ENCODE data around the gene MYMK.

MYMK gene

DNA sequence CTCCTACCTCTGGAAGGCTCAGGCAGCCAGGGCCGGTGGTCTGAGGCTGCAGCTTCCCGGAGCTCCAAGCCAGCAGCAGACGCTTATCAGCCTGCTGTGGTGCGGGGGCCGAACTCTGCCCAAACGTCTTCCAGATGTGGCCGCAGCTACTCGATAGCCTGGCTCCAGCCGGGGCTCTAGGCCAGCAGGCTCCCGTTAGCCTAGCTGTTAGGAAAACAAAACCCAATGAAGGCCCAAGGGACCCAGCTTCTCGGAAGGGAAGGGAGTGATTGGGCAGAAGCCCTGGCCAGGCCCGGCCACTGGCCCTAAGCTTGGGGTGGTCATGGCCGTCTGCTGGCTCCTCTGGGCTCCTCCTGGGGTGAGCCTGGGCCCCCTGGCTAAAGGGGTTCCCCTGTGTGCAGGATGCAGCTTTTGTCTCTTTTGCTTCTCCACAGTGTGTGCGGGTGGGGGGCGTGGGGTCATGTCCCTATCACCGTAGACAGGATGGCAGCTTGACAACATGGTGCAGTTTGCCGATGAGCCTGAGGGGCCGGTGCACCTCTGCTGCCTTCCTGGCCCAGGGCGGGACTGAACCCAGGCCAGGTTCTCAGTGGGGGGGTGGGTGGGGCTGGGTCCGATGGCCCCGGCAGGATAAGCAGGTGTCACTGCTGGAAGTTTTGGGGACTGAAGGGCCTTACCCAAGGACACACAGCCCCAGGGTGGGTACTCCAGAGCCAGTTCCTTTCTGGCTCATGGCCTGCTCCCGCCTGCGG, 18.7 kb downstream of the MYMK start:
- in situ Hi-C loops (cut with HindIII; ENCODE audit: low sequenced_read_pairs) = no loop called here
- no peak overlapping the region for H3K4me3 ChIP-seq (ENCODE audit: low read depth, low read length)
- TF ChIP-seq, protein P1, sequence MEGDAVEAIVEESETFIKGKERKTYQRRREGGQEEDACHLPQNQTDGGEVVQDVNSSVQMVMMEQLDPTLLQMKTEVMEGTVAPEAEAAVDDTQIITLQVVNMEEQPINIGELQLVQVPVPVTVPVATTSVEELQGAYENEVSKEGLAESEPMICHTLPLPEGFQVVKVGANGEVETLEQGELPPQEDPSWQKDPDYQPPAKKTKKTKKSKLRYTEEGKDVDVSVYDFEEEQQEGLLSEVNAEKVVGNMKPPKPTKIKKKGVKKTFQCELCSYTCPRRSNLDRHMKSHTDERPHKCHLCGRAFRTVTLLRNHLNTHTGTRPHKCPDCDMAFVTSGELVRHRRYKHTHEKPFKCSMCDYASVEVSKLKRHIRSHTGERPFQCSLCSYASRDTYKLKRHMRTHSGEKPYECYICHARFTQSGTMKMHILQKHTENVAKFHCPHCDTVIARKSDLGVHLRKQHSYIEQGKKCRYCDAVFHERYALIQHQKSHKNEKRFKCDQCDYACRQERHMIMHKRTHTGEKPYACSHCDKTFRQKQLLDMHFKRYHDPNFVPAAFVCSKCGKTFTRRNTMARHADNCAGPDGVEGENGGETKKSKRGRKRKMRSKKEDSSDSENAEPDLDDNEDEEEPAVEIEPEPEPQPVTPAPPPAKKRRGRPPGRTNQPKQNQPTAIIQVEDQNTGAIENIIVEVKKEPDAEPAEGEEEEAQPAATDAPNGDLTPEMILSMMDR (IDR thresholded peaks at IDR 0.05; ENCODE audit: low read depth, low read length) = no peak
- DNase-seq (ENCODE audit: low read depth, low spot score) = no peak

- in situ Hi-C loops (cut with HindIII; ENCODE audit: low sequenced_read_pairs) = no loop called here
- TF ChIP-seq, protein P1 (IDR thresholded peaks at IDR 0.05; ENCODE audit: low read depth, low read length) = no peak
- no peak for DNase-seq (ENCODE audit: low read depth, low spot score)
- H3K4me3 ChIP-seq (ENCODE audit: low read depth, low read length) = no peak overlapping the region
Measured at GRCh38 chr9:133505186-133505830, 19.5 kb downstream of the MYMK start.

DNA sequence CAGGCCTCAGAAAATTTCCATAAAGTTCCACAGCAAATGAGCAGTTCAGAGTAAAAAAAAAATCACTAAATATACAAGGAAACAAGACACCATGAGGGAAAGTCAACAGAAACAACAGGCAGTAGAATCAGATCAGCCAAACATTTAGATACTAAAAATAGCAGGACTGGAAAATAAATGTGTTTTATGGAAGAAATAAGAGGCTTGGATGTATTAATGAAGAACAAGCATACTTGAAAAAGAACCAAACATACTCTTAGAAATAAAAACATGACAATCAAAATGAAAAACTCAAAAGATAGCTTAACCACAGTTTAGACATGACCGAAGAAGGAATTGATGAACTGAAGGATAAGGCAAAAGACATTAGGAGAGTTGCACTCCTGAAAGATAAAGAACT, 22.6 kb downstream of the MYMK start:
- TF ChIP-seq, protein P1 (IDR thresholded peaks at IDR 0.05; ENCODE audit: low read depth, low read length) = no peak
- in situ Hi-C loops (cut with HindIII; ENCODE audit: low sequenced_read_pairs) = no loop called here
- DNase-seq (ENCODE audit: low read depth, low spot score) = no peak

DNA sequence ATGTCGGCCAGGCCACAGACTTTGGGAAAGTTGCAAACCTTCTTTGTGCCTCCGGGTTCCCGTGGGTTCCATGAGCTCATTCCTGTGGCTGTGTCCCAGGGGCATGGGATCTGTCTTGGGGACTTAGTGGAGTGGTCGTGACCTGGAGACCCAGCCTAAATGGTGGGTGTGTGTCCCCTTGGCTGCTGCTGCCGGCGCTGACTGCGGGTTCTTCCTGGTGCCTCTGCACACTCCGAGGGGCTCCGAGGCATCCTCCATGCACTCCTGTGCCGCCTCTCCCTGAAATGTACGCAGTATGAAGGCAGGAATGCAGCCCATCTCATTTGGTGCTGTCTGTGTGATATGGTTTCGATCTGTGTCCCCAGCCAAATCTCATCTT, 24.9 kb downstream of the MYMK start:
- in situ Hi-C loops (cut with HindIII; ENCODE audit: low sequenced_read_pairs) = no loop called here
- no peak for DNase-seq (ENCODE audit: low read depth, low spot score)

More for the DNA sequence above, 22.6 kb downstream of the MYMK start:
- H3K4me3 ChIP-seq (ENCODE audit: low read depth, low read length) = no peak overlapping the region

GRCh38 chr9:133499132-133499891, 25.4 kb downstream of the MYMK start:
- in situ Hi-C loops (cut with HindIII; ENCODE audit: low sequenced_read_pairs) = no loop called here
- DNase-seq (ENCODE audit: low read depth, low spot score) = no peak
- TF ChIP-seq, protein P1 (IDR thresholded peaks at IDR 0.05; ENCODE audit: low read depth, low read length) = no peak
- H3K4me3 ChIP-seq (ENCODE audit: low read depth, low read length) = no peak overlapping the region

More for the DNA sequence above, 24.9 kb downstream of the MYMK start:
- H3K4me3 ChIP-seq (ENCODE audit: low read depth, low read length) = no peak overlapping the region
- TF ChIP-seq, protein P1 (IDR thresholded peaks at IDR 0.05; ENCODE audit: low read depth, low read length) = no peak

Data from astrocyte of the spinal cord (primary cell).